Endothelial cell (in vitro differentiated cells): Measurements from ENCODE around the gene SECISBP2. TPM values are rescaled to one million over a fixed set of nuclear protein-coding genes. Genes with fewer than 3 reads are reported as not detected.
"Not testable (repeated sequence)": the region's sequence is repeated elsewhere in the genome, so short reads cannot be mapped to it uniquely, and the experiment has no call there.

Experiments used
- DNase-seq: peaks from one replicate; pipeline ENCODE4 v3.0.0; 2021; ENCODE audit warnings: low spot score
- H3K27ac Mint-ChIP-seq: one replicate; pipeline ENCODE4 v1.8.0; 2021; ENCODE audit warnings: mixed read lengths, inconsistent platforms; ENCODE audit not compliant: unreplicated experiment
- H3K27me3 Mint-ChIP-seq: one replicate; pipeline ENCODE4 v1.8.0; 2021; ENCODE audit warnings: mild to moderate bottlenecking, moderate library complexity, mixed read lengths, inconsistent platforms; ENCODE audit not compliant: unreplicated experiment
- H3K36me3 Mint-ChIP-seq: one replicate; pipeline ENCODE4 v1.8.0; 2021; ENCODE audit warnings: mild to moderate bottlenecking, low read depth, mixed read lengths, inconsistent platforms; ENCODE audit not compliant: unreplicated experiment
- H3K4me1 Mint-ChIP-seq: one replicate; pipeline ENCODE4 v1.8.0; 2021; ENCODE audit warnings: mild to moderate bottlenecking, mixed read lengths, inconsistent platforms; ENCODE audit not compliant: unreplicated experiment
- H3K4me3 Mint-ChIP-seq: one replicate; pipeline ENCODE4 v1.8.0; 2021; ENCODE audit warnings: mild to moderate bottlenecking, mixed read lengths, inconsistent platforms; ENCODE audit not compliant: unreplicated experiment
- H3K9me3 Mint-ChIP-seq: one replicate; pipeline ENCODE4 v1.8.0; 2021; ENCODE audit warnings: mixed read lengths, inconsistent platforms; ENCODE audit not compliant: unreplicated experiment
- long read RNA-seq: library from polyadenylated mRNA; unstranded; transcript quantifications from one replicate; pipeline ENCODE4 v2.0.0, GENCODE V29; 2020; ENCODE audit not compliant: unreplicated experiment
- total RNA-seq: library from RNA; stranded (reverse); fragmentation: NEBNext Ultra II Directional; extraction: Animal tissue kit (Norgen Biotek cat#: 25700); gene quantifications from one replicate; pipeline ENCODE4 v1.2.1, GENCODE V29; 2021; ENCODE audit not compliant: unreplicated experiment
- TF ChIP-seq, protein P1 (sequence below): fragments of 200-600 bp; sonication (generic); IDR thresholded peaks from one replicate; pipeline ENCODE4 v1.5.0; 2021; ENCODE audit warnings: antibody characterized with exemption; ENCODE audit not compliant: unreplicated experiment

SECISBP2 gene
- total RNA-seq = 41.3 TPM
- long read RNA-seq, partial matches to known transcripts = 8 of 15 reads
- long read RNA-seq, other reads (novel, unspliced or antisense) = 6 of 15 reads

- Mint-ChIP-seq H3K4me3 (peak within 1 kb of the TSS; percentile 87), H3K27me3 (peaks cover 4% of the 10 kb centered on the region), H3K9me3 (no peaks in the 10 kb centered on the region), H3K27ac (peak within 1 kb of the TSS; percentile 93), H3K36me3 (peaks cover 14% of the 10 kb centered on the region), H3K4me1 (peaks cover 25% of the 10 kb centered on the region)
- TF ChIP-seq, protein P1, sequence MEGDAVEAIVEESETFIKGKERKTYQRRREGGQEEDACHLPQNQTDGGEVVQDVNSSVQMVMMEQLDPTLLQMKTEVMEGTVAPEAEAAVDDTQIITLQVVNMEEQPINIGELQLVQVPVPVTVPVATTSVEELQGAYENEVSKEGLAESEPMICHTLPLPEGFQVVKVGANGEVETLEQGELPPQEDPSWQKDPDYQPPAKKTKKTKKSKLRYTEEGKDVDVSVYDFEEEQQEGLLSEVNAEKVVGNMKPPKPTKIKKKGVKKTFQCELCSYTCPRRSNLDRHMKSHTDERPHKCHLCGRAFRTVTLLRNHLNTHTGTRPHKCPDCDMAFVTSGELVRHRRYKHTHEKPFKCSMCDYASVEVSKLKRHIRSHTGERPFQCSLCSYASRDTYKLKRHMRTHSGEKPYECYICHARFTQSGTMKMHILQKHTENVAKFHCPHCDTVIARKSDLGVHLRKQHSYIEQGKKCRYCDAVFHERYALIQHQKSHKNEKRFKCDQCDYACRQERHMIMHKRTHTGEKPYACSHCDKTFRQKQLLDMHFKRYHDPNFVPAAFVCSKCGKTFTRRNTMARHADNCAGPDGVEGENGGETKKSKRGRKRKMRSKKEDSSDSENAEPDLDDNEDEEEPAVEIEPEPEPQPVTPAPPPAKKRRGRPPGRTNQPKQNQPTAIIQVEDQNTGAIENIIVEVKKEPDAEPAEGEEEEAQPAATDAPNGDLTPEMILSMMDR = peak; percentile 72
- peak; percentile 96 for DNase-seq
Observed at GRCh38 chr9:89318123-89319014, at the start of gene SECISBP2. SECISBP2 (plus strand) TSS chr9:89318500; CDS start chr9:89318577, 77 bp downstream.

GRCh38 chr9:89273528-89274279, 44.6 kb upstream of the SECISBP2 start:
- Mint-ChIP-seq H3K4me3 (no peak overlapping the region), H3K36me3 (peaks cover 16% of the 10 kb centered on the region), H3K27ac (no peak overlapping the region), H3K9me3 (no peaks in the 10 kb centered on the region), H3K27me3 (no peaks in the 10 kb centered on the region), H3K4me1 (no peaks in the 10 kb centered on the region)
- DNase-seq = no peak
- TF ChIP-seq, protein P1 = no peak

DNA sequence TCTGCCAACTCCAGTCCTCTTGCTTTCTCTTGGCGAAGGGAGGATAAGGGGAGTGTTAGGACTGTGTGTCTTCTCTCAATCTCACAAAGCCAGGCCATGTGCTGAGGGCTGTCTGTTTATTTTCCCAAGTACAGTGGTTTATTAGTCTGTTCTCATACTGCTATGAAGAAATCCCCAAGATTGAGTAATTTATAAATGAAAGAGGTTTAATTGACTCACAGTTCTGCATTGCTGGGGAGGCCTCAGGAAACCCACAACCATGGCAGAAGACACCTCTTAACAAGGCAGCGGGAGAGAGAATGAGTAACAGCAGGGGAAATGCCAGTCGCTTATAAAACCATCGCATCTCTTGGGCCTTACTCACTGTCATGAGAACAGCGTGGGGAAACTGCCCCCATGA, 43.5 kb upstream of the SECISBP2 start:
- peaks cover 16% of the 10 kb centered on the region for H3K36me3 Mint-ChIP-seq
- H3K27me3 Mint-ChIP-seq = no peaks in the 10 kb centered on the region
- no peaks in the 10 kb centered on the region for H3K4me1 Mint-ChIP-seq
- H3K9me3 Mint-ChIP-seq = no peaks in the 10 kb centered on the region
- TF ChIP-seq, protein P1 = no peak
- no peak for DNase-seq
- H3K4me3 Mint-ChIP-seq = no peak overlapping the region
- no peak overlapping the region for H3K27ac Mint-ChIP-seq

DNA sequence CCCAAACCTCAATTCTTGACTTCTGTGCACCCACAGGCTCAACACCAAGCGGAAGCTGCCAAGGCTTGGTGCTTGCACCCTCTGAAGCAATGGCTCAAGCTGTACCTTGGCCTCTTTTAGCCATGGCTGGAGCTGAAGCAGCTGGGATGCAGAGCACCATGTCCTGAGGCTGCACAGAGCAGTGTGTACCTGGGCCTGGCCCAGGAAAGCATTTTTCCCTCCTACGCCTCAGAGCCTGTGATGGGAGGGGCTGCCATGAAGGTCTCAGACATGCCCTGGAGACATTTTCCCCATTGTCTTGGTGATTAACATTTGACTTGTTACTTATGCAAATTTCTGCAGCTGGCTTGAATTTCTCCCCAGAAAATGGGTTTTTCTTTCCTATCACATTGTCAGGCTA, 42.3 kb upstream of the SECISBP2 start:
- not testable (repeated sequence) for H3K9me3 Mint-ChIP-seq, H3K27me3 Mint-ChIP-seq, H3K27ac Mint-ChIP-seq, H3K4me1 Mint-ChIP-seq, DNase-seq
- Mint-ChIP-seq H3K4me3 (peak overlapping the region; percentile 13), H3K36me3 (peaks cover 16% of the 10 kb centered on the region)

GRCh38 chr9:89277043-89277442, 41.3 kb upstream of the SECISBP2 start:
- TF ChIP-seq, protein P1 = no peak
- no peaks in the 10 kb centered on the region for H3K9me3 Mint-ChIP-seq
- no peaks in the 10 kb centered on the region for H3K4me1 Mint-ChIP-seq
- no peak overlapping the region for H3K27ac Mint-ChIP-seq
- H3K27me3 Mint-ChIP-seq = no peaks in the 10 kb centered on the region
- DNase-seq = no peak
- no peak overlapping the region for H3K4me3 Mint-ChIP-seq
- H3K36me3 Mint-ChIP-seq = peaks cover 16% of the 10 kb centered on the region
